ENCODE measurements around the gene ABCA7.

- TF ChIP-seq NFYB (CRISPR knock-in tag; IDR thresholded peaks at IDR 0.05): no peak
- no peak for TF ChIP-seq TAF1 (CRISPR knock-in tag; IDR thresholded peaks at IDR 0.05)
- no peak for TF ChIP-seq ZNF558 (CRISPR knock-in tag; IDR thresholded peaks at IDR 0.05; ENCODE audit: borderline replicate concordance)
- TF ChIP-seq KIAA2018 (CRISPR knock-in tag; IDR thresholded peaks at IDR 0.05; ENCODE audit: borderline replicate concordance): no peak
- TF ChIP-seq CTCF (CRISPR knock-in tag; IDR thresholded peaks at IDR 0.05): no peak
- no peak for TF ChIP-seq HES4 (CRISPR knock-in tag; IDR thresholded peaks at IDR 0.05; ENCODE audit: borderline replicate concordance)
- TF ChIP-seq ZNF121 (CRISPR knock-in tag; IDR thresholded peaks at IDR 0.05): no peak
- no peak for TF ChIP-seq TIGD3 (CRISPR knock-in tag; IDR thresholded peaks at IDR 0.05; ENCODE audit: borderline replicate concordance)
- TF ChIP-seq ZNF138 (CRISPR knock-in tag; IDR thresholded peaks at IDR 0.05; ENCODE audit: low read depth): no peak
- no peak for TF ChIP-seq HNRNPH1 (optimal IDR thresholded peaks at IDR 0.05; ENCODE audit: low read depth, low read length)
- TF ChIP-seq EP300 (IDR thresholded peaks at IDR 0.05; ENCODE audit: low read depth in 2 of 2, low read length in 2 of 2): no peak
- no peak for TF ChIP-seq EP300 (CRISPR knock-in tag; IDR thresholded peaks at IDR 0.05; ENCODE audit: borderline replicate concordance)
- no peak for TF ChIP-seq ATAD3A (CRISPR knock-in tag; IDR thresholded peaks at IDR 0.05)
- no peak for TF ChIP-seq ZNF24 (IDR thresholded peaks at IDR 0.05)
Observed at GRCh38 chr19:1081301-1082164, 41.6 kb downstream of the ABCA7 start.

Data from HepG2 (cell line).